Fibroblast of skin of right biceps (primary cell): ENCODE results near the gene TSPEAR.

Source experiments
- DNase-seq: peaks from one replicate; pipeline ENCODE4 v3.0.0-alpha.2; 2013

Gene TSPEAR

GRCh38 chr21:44534688-44535087, 176.7 kb downstream of the TSPEAR start:
- no peak for DNase-seq

- DNase-seq = no peak
Observed at GRCh38 chr21:44533891-44534627, 177.3 kb downstream of the TSPEAR start.

GRCh38 chr21:44533121-44533890, 178.1 kb downstream of the TSPEAR start:
- no peak for DNase-seq

- DNase-seq = no peak
Observed at GRCh38 chr21:44532712-44533111, 178.7 kb downstream of the TSPEAR start.

- DNase-seq = no peak
Observed at GRCh38 chr21:44531606-44532564, 179.5 kb downstream of the TSPEAR start.

- DNase-seq = no peak
Observed at GRCh38 chr21:44530903-44531605, 180.3 kb downstream of the TSPEAR start.

- no peak for DNase-seq
Observed at GRCh38 chr21:44530221-44530902, 181.0 kb downstream of the TSPEAR start.

GRCh38 chr21:44529503-44530125, 181.8 kb downstream of the TSPEAR start:
- DNase-seq = no peak

- DNase-seq = no peak
Observed at GRCh38 chr21:44529011-44529421, 182.4 kb downstream of the TSPEAR start.

- no peak for DNase-seq
Observed at GRCh38 chr21:44528634-44528995, 182.8 kb downstream of the TSPEAR start.

- DNase-seq = no peak
Observed at GRCh38 chr21:44527983-44528633, 183.3 kb downstream of the TSPEAR start.

GRCh38 chr21:44527156-44527982, 184.0 kb downstream of the TSPEAR start:
- DNase-seq = no peak

- no peak for DNase-seq
Observed at GRCh38 chr21:44526096-44526997, 185.0 kb downstream of the TSPEAR start.

- DNase-seq = no peak
Observed at GRCh38 chr21:44525391-44526095, 185.8 kb downstream of the TSPEAR start.

- no peak for DNase-seq
Observed at GRCh38 chr21:44524414-44525371, 186.7 kb downstream of the TSPEAR start.

- DNase-seq = no peak
Observed at GRCh38 chr21:44523567-44524413, 187.6 kb downstream of the TSPEAR start.
